Fibroblast of lung (primary cell): ENCODE results near the gene MT1H. TPM values are rescaled to one million over a fixed set of nuclear protein-coding genes. Genes with fewer than 3 reads are reported as not detected.

Source experiments
- DNase-seq, 2 donors: peaks; one replicate each; pipeline versions ENCODE4 v3.0.0 to v3.0.0-alpha.2; 2010; ENCODE audit warnings: low read depth in 2 of 2
- H2AFZ ChIP-seq: 2 replicates; pipeline ENCODE4 v1.5.1; 2012; ENCODE audit warnings: low read length, control low read depth, inconsistent platforms
- H3K27ac ChIP-seq: 2 replicates; pipeline ENCODE4 v1.5.1; 2011; ENCODE audit warnings: low read length, control low read depth; ENCODE audit not compliant: insufficient read depth
- H3K27me3 ChIP-seq: 2 replicates; pipeline ENCODE4 v1.5.1; 2011; ENCODE audit warnings: mild to moderate bottlenecking, low read length; ENCODE audit not compliant: control insufficient read depth, insufficient read depth
- H3K36me3 ChIP-seq: 2 replicates; pipeline ENCODE4 v1.5.1; 2011; ENCODE audit warnings: low read length; ENCODE audit not compliant: control insufficient read depth, insufficient read depth
- H3K4me1 ChIP-seq: 2 replicates; pipeline ENCODE4 v1.5.1; 2011; ENCODE audit warnings: low read length; ENCODE audit not compliant: control insufficient read depth, insufficient read depth; ENCODE audit errors: extremely low read depth
- H3K4me2 ChIP-seq: 2 replicates; pipeline ENCODE4 v1.5.1; 2011; ENCODE audit warnings: low read length, control low read depth; ENCODE audit not compliant: insufficient read depth; ENCODE audit errors: extremely low read depth
- H3K4me3 ChIP-seq, 4 experiments: fragments of 200-600 bp in 1 of 4; sonication (generic) in 1 of 4; replicated peaks in 1 of 4; 2 replicates each; pipeline ENCODE4 v1.5.1; 2011 to 2016; ENCODE audit warnings: low read length in 4 of 4, low read depth in 3 of 4, mild to moderate bottlenecking in 3 of 4, control low read depth in 2 of 4, inconsistent platforms in 1 of 4, mixed read lengths in 1 of 4; ENCODE audit not compliant: insufficient read depth in 1 of 4; ENCODE audit errors: control extremely low read depth in 1 of 4
- H3K79me2 ChIP-seq: 2 replicates; pipeline ENCODE4 v1.5.1; 2012; ENCODE audit warnings: mild to moderate bottlenecking, low read length, inconsistent platforms; ENCODE audit not compliant: control insufficient read depth, insufficient read depth
- H3K9ac ChIP-seq: 2 replicates; pipeline ENCODE4 v1.5.1; 2011; ENCODE audit warnings: mild to moderate bottlenecking, low read length, control low read depth; ENCODE audit not compliant: insufficient read depth
- H3K9me3 ChIP-seq: 2 replicates; pipeline ENCODE4 v1.5.1; 2012; ENCODE audit warnings: low read depth, low read length; ENCODE audit not compliant: control insufficient read depth, insufficient read depth
- H4K20me1 ChIP-seq: 2 replicates; pipeline ENCODE4 v1.5.1; 2011; ENCODE audit warnings: low read length; ENCODE audit not compliant: control insufficient read depth, insufficient read depth; ENCODE audit errors: extremely low read depth
- CTCF ChIP-seq, 2 donors: IDR thresholded peaks in 1 of 2; conservative IDR thresholded peaks in 1 of 2; 1 replicate in 1 of 2; 2 replicates in 1 of 2; pipeline ENCODE4 v1.5.1; 2011 to 2012; ENCODE audit warnings: low read length in 2 of 2, control low read depth in 1 of 2, inconsistent platforms in 1 of 2, low read depth in 1 of 2, mild to moderate bottlenecking in 1 of 2
- EZH2 ChIP-seq: IDR thresholded peaks from 2 replicates; pipeline ENCODE4 v1.5.1; 2012; ENCODE audit warnings: low read length, control low read depth, mild to moderate bottlenecking; ENCODE audit errors: missing control alignments
- polyA plus RNA-seq, 2 donors: library from polyadenylated mRNA; depleted of rRNA in 1 of 2; stranded (reverse) in 1 of 2; unstranded in 1 of 2; fragments of >200 nt; gene quantifications; 2 replicates each; pipeline ENCODE4 v1.2.1, GENCODE V29; 2011 to 2012; ENCODE audit warnings: missing spikeins in 1 of 2
- total RNA-seq: library from RNA; depleted of rRNA; stranded (reverse); fragments of >200 nt; gene quantifications from 2 replicates; pipeline ENCODE4 v1.2.1, GENCODE V29; 2014

Gene MT1H
- total and polyA plus RNA-seq, 2 donors (not counting 1 experiment from before 2014, with no cell fraction given) = not detected

- Histone ChIP-seq H3K4me3 (peak overlapping the region; percentile 37 to 81 (median 74)), H3K27me3 (no peaks in the 10 kb centered on the region), H3K9ac (peak overlapping the region; percentile 71), H3K79me2 (peaks cover 16% of the 10 kb centered on the region), H2AFZ (no peak overlapping the region), H3K4me1 (peaks cover 5% of the 10 kb centered on the region), H3K4me2 (peak overlapping the region; percentile 87), H3K36me3 (peaks cover 1% of the 10 kb centered on the region), H3K9me3 (no peaks in the 10 kb centered on the region), H4K20me1 (no peaks in the 10 kb centered on the region), H3K27ac (peak overlapping the region; percentile 85)
- TF ChIP-seq CTCF (conservative IDR thresholded peaks at IDR 0.05 in 1 of 2, IDR thresholded peaks at IDR 0.05 in 1 of 2; ENCODE audit: low read depth in 1 of 2, low read length in 2 of 2) (no peak), EZH2 (no peak)
- no peak for DNase-seq
Measured at GRCh38 chr16:56626685-56627084, 42.9 kb upstream of the MT1H start.

GRCh38 chr16:56628486-56629350 lies 40.9 kb upstream of the MT1H start:
- TF ChIP-seq CTCF (conservative IDR thresholded peaks at IDR 0.05 in 1 of 2, IDR thresholded peaks at IDR 0.05 in 1 of 2; ENCODE audit: low read depth in 1 of 2, low read length in 2 of 2) (no peak), EZH2 (no peak)
- H3K4me1 ChIP-seq = peaks cover 7% of the 10 kb centered on the region
- no peaks in the 10 kb centered on the region for H4K20me1 ChIP-seq
- H3K9me3 ChIP-seq = no peaks in the 10 kb centered on the region
- H3K27me3 ChIP-seq = no peaks in the 10 kb centered on the region
- H3K36me3 ChIP-seq = peaks cover 1% of the 10 kb centered on the region
- peaks cover 16% of the 10 kb centered on the region for H3K79me2 ChIP-seq
- H3K4me2 ChIP-seq = no peak overlapping the region
- H3K27ac ChIP-seq = no peak overlapping the region
- H3K9ac ChIP-seq = no peak overlapping the region
- no peak overlapping the region for H2AFZ ChIP-seq
- no peak overlapping the region for H3K4me3 ChIP-seq
- DNase-seq = no peak

GRCh38 chr16:56629531-56629930 lies 40.1 kb upstream of the MT1H start:
- no peak overlapping the region for H3K27ac ChIP-seq
- no peak for DNase-seq
- no peak for TF ChIP-seq EZH2
- TF ChIP-seq CTCF (conservative IDR thresholded peaks at IDR 0.05 in 1 of 2, IDR thresholded peaks at IDR 0.05 in 1 of 2; ENCODE audit: low read depth in 1 of 2, low read length in 2 of 2) = no peak
- H4K20me1 ChIP-seq = no peaks in the 10 kb centered on the region
- no peak overlapping the region for H3K4me3 ChIP-seq
- no peak overlapping the region for H3K9ac ChIP-seq
- H3K4me2 ChIP-seq = no peak overlapping the region
- H3K79me2 ChIP-seq = peaks cover 16% of the 10 kb centered on the region
- no peaks in the 10 kb centered on the region for H3K9me3 ChIP-seq
- H3K36me3 ChIP-seq = peaks cover 1% of the 10 kb centered on the region
- H3K27me3 ChIP-seq = no peaks in the 10 kb centered on the region
- no peak overlapping the region for H2AFZ ChIP-seq
- H3K4me1 ChIP-seq = peaks cover 7% of the 10 kb centered on the region
